HepG2 (cell line): ENCODE measurements around the gene TCF12.
"Not testable (repeated sequence)": the region's sequence is repeated elsewhere in the genome, so short reads cannot be mapped to it uniquely, and the experiment has no call there.

ENCODE experiments used
- CBX2 ChIP-seq, 2 experiments: fragments of 200-600 bp in 1 of 2; sonication (generic); formaldehyde crosslinking in 1 of 2; IDR thresholded peaks; 2 replicates each; pipeline versions ENCODE4 v1.7.0 to v1.8.1; 2018 to 2022; ENCODE audit warnings: low read depth in 2 of 2, low read length in 1 of 2, mild to moderate bottlenecking in 1 of 2, missing genetic modification reagents in 1 of 2
- ZMAT5 ChIP-seq: sonication (generic); formaldehyde crosslinking; IDR thresholded peaks from 2 replicates; pipeline ENCODE4 v1.5.0; 2020; ENCODE audit warnings: mild to moderate bottlenecking, low read depth, missing genetic modification reagents, borderline replicate concordance

- not testable (repeated sequence) for TF ChIP-seq CBX2 (IDR thresholded peaks at IDR 0.05; ENCODE audit: low read depth, low read length); CBX2 (CRISPR knock-in tag; IDR thresholded peaks at IDR 0.05; ENCODE audit: low read depth); ZMAT5 (CRISPR knock-in tag)
Measured at GRCh38 chr15:57164251-57164650, 245.8 kb downstream of the TCF12 start.
